ENCODE measurements around the gene KCNIP4. TPM values are rescaled to one million over a fixed set of nuclear protein-coding genes. Genes with fewer than 3 reads are reported as not detected.

The KCNIP4 gene
- total and polyA plus RNA-seq, 2 experiments from 2014 or later: 0.14 to 0.63 TPM

DNA sequence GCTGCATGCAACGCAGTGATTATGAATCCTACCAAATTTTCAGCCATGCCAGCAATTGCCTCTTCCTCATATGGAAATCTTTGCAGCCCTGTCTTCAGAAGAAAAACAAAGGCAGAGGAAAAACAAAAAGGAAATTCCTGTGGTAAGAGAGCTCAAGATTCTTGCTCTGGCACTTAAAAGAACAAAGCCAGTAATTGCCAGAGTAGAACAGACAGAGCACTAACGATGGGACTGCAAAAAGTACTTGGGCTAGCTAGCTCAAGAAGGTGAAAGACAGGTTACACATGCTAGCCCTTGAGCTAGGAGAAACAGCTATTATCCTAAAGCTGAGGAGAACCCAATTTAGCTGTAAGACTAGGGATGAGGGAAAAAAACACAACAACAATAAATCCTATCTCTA lies 582.3 kb downstream of the KCNIP4 start (continued):
- TF ChIP-seq, protein P1, sequence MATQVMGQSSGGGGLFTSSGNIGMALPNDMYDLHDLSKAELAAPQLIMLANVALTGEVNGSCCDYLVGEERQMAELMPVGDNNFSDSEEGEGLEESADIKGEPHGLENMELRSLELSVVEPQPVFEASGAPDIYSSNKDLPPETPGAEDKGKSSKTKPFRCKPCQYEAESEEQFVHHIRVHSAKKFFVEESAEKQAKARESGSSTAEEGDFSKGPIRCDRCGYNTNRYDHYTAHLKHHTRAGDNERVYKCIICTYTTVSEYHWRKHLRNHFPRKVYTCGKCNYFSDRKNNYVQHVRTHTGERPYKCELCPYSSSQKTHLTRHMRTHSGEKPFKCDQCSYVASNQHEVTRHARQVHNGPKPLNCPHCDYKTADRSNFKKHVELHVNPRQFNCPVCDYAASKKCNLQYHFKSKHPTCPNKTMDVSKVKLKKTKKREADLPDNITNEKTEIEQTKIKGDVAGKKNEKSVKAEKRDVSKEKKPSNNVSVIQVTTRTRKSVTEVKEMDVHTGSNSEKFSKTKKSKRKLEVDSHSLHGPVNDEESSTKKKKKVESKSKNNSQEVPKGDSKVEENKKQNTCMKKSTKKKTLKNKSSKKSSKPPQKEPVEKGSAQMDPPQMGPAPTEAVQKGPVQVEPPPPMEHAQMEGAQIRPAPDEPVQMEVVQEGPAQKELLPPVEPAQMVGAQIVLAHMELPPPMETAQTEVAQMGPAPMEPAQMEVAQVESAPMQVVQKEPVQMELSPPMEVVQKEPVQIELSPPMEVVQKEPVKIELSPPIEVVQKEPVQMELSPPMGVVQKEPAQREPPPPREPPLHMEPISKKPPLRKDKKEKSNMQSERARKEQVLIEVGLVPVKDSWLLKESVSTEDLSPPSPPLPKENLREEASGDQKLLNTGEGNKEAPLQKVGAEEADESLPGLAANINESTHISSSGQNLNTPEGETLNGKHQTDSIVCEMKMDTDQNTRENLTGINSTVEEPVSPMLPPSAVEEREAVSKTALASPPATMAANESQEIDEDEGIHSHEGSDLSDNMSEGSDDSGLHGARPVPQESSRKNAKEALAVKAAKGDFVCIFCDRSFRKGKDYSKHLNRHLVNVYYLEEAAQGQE (IDR thresholded peaks at IDR 0.05; ENCODE audit: unreplicated experiment): no peak

DNA sequence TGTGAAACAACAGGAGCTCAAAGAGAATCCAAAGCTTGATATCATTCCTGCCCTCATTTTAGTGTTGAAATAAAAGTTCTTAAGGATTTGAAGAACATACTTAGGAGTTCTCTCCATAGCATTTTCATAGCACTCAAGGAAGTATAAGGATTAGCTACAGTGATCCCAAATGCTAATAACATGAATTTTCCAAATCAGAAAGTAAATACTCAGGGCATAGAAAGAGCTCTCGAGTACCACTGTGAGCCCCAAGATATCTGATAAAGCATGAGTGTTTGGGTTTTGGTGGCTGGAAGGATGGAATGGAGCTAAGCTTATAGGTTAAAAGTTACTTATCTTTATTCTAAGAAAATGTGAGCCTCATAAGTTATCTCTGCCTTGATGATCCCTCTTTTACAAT lies 584.9 kb downstream of the KCNIP4 start:
- no peaks in the 10 kb centered on the region for H3F3A ChIP-seq (replicated peaks; ENCODE audit: low read depth)
- H3K79me2 ChIP-seq (replicated peaks; ENCODE audit: insufficient read depth): no peaks in the 10 kb centered on the region
- H3K4me1 ChIP-seq (ENCODE audit: insufficient read depth): peaks cover 34% of the 10 kb centered on the region
- H3K27ac ChIP-seq (ENCODE audit: low read depth): no peak overlapping the region
- ATAC-seq (no peak), DNase-seq (ENCODE audit: low spot score) (no peak)
- no peaks in the 10 kb centered on the region for H3K27me3 ChIP-seq (ENCODE audit: insufficient read depth)
- no peak overlapping the region for H3K4me3 ChIP-seq
- Mint-ChIP-seq H3K4me3 (no peak overlapping the region), H3K4me1 (peaks cover 41% of the 10 kb centered on the region), H3K27me3 (ENCODE audit: insufficient read depth, low read depth, poor library complexity) (peaks cover 2% of the 10 kb centered on the region), H3K27ac (no peak overlapping the region), H3K9me3 (no peaks in the 10 kb centered on the region), H3K36me3 (ENCODE audit: low read depth) (no peaks in the 10 kb centered on the region)
- H4K20me1 ChIP-seq (replicated peaks; ENCODE audit: insufficient read depth): no peaks in the 10 kb centered on the region
- H3K4me2 ChIP-seq: no peak overlapping the region
- H3K36me3 ChIP-seq (ENCODE audit: insufficient read depth): no peaks in the 10 kb centered on the region
- no peaks in the 10 kb centered on the region for H3K9me2 ChIP-seq (ENCODE audit: insufficient read depth)
- no peak overlapping the region for H2AFZ ChIP-seq
- TF ChIP-seq, protein P1 (IDR thresholded peaks at IDR 0.05; ENCODE audit: unreplicated experiment): no peak
- no peak for TF ChIP-seq ZNF331 (CRISPR knock-in tag; IDR thresholded peaks at IDR 0.05; ENCODE audit: low read depth)
- TF ChIP-seq ZNF114 (CRISPR knock-in tag; IDR thresholded peaks at IDR 0.05): no peak
- TF ChIP-seq, protein P2, sequence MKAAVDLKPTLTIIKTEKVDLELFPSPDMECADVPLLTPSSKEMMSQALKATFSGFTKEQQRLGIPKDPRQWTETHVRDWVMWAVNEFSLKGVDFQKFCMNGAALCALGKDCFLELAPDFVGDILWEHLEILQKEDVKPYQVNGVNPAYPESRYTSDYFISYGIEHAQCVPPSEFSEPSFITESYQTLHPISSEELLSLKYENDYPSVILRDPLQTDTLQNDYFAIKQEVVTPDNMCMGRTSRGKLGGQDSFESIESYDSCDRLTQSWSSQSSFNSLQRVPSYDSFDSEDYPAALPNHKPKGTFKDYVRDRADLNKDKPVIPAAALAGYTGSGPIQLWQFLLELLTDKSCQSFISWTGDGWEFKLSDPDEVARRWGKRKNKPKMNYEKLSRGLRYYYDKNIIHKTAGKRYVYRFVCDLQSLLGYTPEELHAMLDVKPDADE (IDR thresholded peaks at IDR 0.05): no peak
- TF ChIP-seq EZH2 (IDR thresholded peaks at IDR 0.05; ENCODE audit: low read depth, unreplicated experiment): no peak
- TF ChIP-seq EZH2phosphoT487 (IDR thresholded peaks at IDR 0.05; ENCODE audit: unreplicated experiment): no peak
- no peak for TF ChIP-seq NANOG (IDR thresholded peaks at IDR 0.05; ENCODE audit: borderline replicate concordance)
- no peak for TF ChIP-seq JUNB (IDR thresholded peaks at IDR 0.05; ENCODE audit: unreplicated experiment)
- TF ChIP-seq, protein P3, sequence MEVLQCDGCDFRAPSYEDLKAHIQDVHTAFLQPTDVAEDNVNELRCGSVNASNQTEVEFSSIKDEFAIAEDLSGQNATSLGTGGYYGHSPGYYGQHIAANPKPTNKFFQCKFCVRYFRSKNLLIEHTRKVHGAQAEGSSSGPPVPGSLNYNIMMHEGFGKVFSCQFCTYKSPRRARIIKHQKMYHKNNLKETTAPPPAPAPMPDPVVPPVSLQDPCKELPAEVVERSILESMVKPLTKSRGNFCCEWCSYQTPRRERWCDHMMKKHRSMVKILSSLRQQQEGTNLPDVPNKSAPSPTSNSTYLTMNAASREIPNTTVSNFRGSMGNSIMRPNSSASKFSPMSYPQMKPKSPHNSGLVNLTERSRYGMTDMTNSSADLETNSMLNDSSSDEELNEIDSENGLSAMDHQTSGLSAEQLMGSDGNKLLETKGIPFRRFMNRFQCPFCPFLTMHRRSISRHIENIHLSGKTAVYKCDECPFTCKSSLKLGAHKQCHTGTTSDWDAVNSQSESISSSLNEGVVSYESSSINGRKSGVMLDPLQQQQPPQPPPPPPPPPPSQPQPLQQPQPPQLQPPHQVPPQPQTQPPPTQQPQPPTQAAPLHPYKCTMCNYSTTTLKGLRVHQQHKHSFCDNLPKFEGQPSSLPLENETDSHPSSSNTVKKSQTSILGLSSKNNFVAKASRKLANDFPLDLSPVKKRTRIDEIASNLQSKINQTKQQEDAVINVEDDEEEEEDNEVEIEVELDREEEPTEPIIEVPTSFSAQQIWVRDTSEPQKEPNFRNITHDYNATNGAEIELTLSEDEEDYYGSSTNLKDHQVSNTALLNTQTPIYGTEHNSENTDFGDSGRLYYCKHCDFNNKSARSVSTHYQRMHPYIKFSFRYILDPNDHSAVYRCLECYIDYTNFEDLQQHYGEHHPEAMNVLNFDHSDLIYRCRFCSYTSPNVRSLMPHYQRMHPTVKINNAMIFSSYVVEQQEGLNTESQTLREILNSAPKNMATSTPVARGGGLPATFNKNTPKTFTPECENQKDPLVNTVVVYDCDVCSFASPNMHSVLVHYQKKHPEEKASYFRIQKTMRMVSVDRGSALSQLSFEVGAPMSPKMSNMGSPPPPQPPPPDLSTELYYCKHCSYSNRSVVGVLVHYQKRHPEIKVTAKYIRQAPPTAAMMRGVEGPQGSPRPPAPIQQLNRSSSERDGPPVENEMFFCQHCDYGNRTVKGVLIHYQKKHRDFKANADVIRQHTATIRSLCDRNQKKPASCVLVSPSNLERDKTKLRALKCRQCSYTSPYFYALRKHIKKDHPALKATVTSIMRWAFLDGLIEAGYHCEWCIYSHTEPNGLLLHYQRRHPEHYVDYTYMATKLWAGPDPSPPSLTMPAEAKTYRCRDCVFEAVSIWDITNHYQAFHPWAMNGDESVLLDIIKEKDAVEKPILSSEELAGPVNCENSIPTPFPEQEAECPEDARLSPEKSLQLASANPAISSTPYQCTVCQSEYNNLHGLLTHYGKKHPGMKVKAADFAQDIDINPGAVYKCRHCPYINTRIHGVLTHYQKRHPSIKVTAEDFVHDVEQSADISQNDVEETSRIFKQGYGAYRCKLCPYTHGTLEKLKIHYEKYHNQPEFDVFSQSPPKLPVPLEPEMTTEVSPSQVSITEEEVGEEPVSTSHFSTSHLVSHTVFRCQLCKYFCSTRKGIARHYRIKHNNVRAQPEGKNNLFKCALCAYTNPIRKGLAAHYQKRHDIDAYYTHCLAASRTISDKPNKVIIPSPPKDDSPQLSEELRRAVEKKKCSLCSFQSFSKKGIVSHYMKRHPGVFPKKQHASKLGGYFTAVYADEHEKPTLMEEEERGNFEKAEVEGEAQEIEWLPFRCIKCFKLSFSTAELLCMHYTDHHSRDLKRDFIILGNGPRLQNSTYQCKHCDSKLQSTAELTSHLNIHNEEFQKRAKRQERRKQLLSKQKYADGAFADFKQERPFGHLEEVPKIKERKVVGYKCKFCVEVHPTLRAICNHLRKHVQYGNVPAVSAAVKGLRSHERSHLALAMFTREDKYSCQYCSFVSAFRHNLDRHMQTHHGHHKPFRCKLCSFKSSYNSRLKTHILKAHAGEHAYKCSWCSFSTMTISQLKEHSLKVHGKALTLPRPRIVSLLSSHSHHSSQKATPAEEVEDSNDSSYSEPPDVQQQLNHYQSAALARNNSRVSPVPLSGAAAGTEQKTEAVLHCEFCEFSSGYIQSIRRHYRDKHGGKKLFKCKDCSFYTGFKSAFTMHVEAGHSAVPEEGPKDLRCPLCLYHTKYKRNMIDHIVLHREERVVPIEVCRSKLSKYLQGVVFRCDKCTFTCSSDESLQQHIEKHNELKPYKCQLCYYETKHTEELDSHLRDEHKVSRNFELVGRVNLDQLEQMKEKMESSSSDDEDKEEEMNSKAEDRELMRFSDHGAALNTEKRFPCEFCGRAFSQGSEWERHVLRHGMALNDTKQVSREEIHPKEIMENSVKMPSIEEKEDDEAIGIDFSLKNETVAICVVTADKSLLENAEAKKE (CRISPR knock-in tag; IDR thresholded peaks at IDR 0.05): no peak
- no peak for TF ChIP-seq STAT1 (IDR thresholded peaks at IDR 0.05; ENCODE audit: unreplicated experiment)
- no peak for TF ChIP-seq CREB1 (CRISPR knock-in tag; IDR thresholded peaks at IDR 0.05; ENCODE audit: low read depth)
- no peak for TF ChIP-seq POLR2AphosphoS5 (IDR thresholded peaks at IDR 0.05; ENCODE audit: low read depth)
